Naive thymus-derived CD4-positive, alpha-beta T cell (primary cell): ENCODE results near the gene ICA1. TPM values are rescaled to one million over a fixed set of nuclear protein-coding genes. Genes with fewer than 3 reads are reported as not detected.

Source experiments
- ATAC-seq: fragments of 150-1000 bp; cut with Tn5 transposase; 2 replicates; pipeline ENCODE4 v1.10.0; 2021; ENCODE audit warnings: mild to moderate bottlenecking, moderate library complexity
- CTCF ChIA-PET: fragments of 350-600 bp; sonication (Branson Sonifier 250); formaldehyde crosslinking; loops from one replicate; lab custom pipeline; 2021; ENCODE audit warnings: antibody characterized with exemption; lab: Charles Lee
- POLR2A ChIA-PET: fragments of 350-600 bp; sonication (Branson Sonifier 250); formaldehyde crosslinking; loops from one replicate; lab custom pipeline; 2021; ENCODE audit warnings: antibody characterized with exemption, inconsistent platforms; lab: Charles Lee
- DNase-seq, 9 donors: peaks; one replicate each; pipeline versions ENCODE4 v3.0.0 to v3.0.0-alpha.2; 2020 to 2022; ENCODE audit warnings: mixed read lengths in 1 of 9
- H3K27ac ChIP-seq: one replicate; pipeline ENCODE4 v1.7.0; 2013; ENCODE audit warnings: mild to moderate bottlenecking, low read depth, low read length, moderate library complexity
- H3K27me3 ChIP-seq, 2 donors: one replicate each; pipeline ENCODE4 v1.7.0; 2013; ENCODE audit warnings: low read length in 2 of 2, mild to moderate bottlenecking in 2 of 2, moderate library complexity in 2 of 2; ENCODE audit not compliant: control insufficient read depth in 2 of 2, insufficient read depth in 2 of 2
- H3K36me3 ChIP-seq, 3 experiments: 1 replicate in 2 of 3; 2 replicates in 1 of 3; pipeline ENCODE4 v1.7.0; 2013; ENCODE audit warnings: low read length in 3 of 3, mild to moderate bottlenecking in 3 of 3, moderate library complexity in 1 of 3; ENCODE audit not compliant: insufficient read depth in 3 of 3, control insufficient read depth in 2 of 3
- H3K4me1 ChIP-seq, 2 donors: one replicate each; pipeline ENCODE4 v1.7.0; 2013; ENCODE audit warnings: low read length in 2 of 2, mild to moderate bottlenecking in 2 of 2, moderate library complexity in 1 of 2; ENCODE audit not compliant: control insufficient read depth in 2 of 2, insufficient read depth in 2 of 2
- H3K4me3 ChIP-seq: 2 replicates; pipeline ENCODE4 v1.7.0; 2013; ENCODE audit warnings: mild to moderate bottlenecking, low read length
- H3K9me3 ChIP-seq, 3 experiments: 1 replicate in 2 of 3; 2 replicates in 1 of 3; pipeline ENCODE4 v1.7.0; 2013; ENCODE audit warnings: low read length in 3 of 3; ENCODE audit not compliant: control insufficient read depth in 2 of 3
- H3K27ac Mint-ChIP-seq, 9 donors: one replicate each; pipeline ENCODE4 v1.8.0; 2020 to 2022; ENCODE audit warnings: mixed read lengths in 9 of 9, mild to moderate bottlenecking in 8 of 9, moderate library complexity in 5 of 9, inconsistent platforms in 2 of 9
- H3K27me3 Mint-ChIP-seq, 5 donors: one replicate each; pipeline ENCODE4 v1.8.0; 2021 to 2022; ENCODE audit warnings: mixed read lengths in 5 of 5, mild to moderate bottlenecking in 1 of 5
- H3K36me3 Mint-ChIP-seq, 5 donors: one replicate each; pipeline ENCODE4 v1.8.0; 2020 to 2022; ENCODE audit warnings: mixed read lengths in 5 of 5, mild to moderate bottlenecking in 3 of 5, inconsistent platforms in 1 of 5
- H3K4me1 Mint-ChIP-seq, 7 donors: one replicate each; pipeline ENCODE4 v1.8.0; 2020 to 2022; ENCODE audit warnings: mixed read lengths in 7 of 7, mild to moderate bottlenecking in 3 of 7, inconsistent platforms in 1 of 7
- H3K4me3 Mint-ChIP-seq, 10 donors: one replicate each; pipeline ENCODE4 v1.8.0; 2020 to 2022; ENCODE audit warnings: mild to moderate bottlenecking in 10 of 10, mixed read lengths in 10 of 10, moderate library complexity in 6 of 10, inconsistent platforms in 2 of 10
- H3K9me3 Mint-ChIP-seq, 11 donors: one replicate each; pipeline ENCODE4 v1.8.0; 2020 to 2022; ENCODE audit warnings: mixed read lengths in 11 of 11, mild to moderate bottlenecking in 4 of 11, inconsistent platforms in 1 of 11, moderate library complexity in 1 of 11
- intact Hi-C, 2 donors: fragments of 100-400 bp; cut with micrococcal nuclease; formaldehyde crosslinking; loops; one replicate each; pipeline ENCODE4 v1.15.1; 2023
- polyA plus RNA-seq, 2 donors: library from polyadenylated mRNA; unstranded; fragments of 300-500 nt; fragmentation: Illumina TruSeq; gene quantifications; one replicate each; pipeline ENCODE4 v1.2.3, GENCODE V29; 2021
- total RNA-seq, 6 experiments: library from RNA in 5 of 6; stranded (reverse) in 5 of 6; gene quantifications; 1 replicate in 5 of 6; 2 replicates in 1 of 6; pipeline ENCODE4 v1.2.3 and lab custom pipeline; 2021 to 2026

ICA1 gene
- total and polyA plus RNA-seq, 7 experiments from 2014 or later: 0.46 to 5.8 (median 2.1) TPM; not detected in 1

DNA sequence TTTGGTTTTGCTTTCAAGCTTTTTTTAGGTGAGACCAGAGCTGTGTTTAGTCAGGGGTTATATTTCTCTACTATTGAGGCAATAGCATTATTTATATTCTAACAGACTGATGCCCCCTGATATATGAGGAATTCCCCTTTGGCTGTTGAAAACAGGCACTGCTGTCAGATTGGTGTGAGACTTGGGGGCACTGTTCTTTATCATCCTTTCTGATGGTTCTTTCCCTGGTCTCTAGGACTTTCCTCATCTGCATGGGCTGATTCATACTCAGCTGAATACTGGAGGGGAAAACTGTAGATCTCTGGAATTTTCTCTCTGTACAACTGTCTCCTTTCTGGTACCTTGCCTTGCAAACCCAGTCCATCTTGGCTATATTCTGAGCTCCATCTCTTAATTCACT is 10.0 kb upstream of the ICA1 start:
- H3K4me3 ChIP-seq: no peak overlapping the region
- ChIA-PET CTCF (no interaction called here), POLR2A (interaction anchor here (1.1 kb wide), 1 partner anchor 11 kb away, joined by 4 read pairs; no protein-coding TSS in a partner anchor)
- no peak overlapping the region for H3K27ac ChIP-seq
- peaks cover 13 to 33% (median 22%) of the 10 kb centered on the region in 5 donors for H3K27me3 Mint-ChIP-seq
- no peaks in the 10 kb centered on the region for H3K36me3 ChIP-seq
- ATAC-seq (no peak), DNase-seq (no peak)
- H3K36me3 Mint-ChIP-seq: no peaks in the 10 kb centered on the region
- peaks cover 0 to 2% (median 0%) of the 10 kb centered on the region in 11 donors for H3K9me3 Mint-ChIP-seq
- no peaks in the 10 kb centered on the region for H3K27me3 ChIP-seq
- no peaks in the 10 kb centered on the region for H3K4me1 ChIP-seq
- H3K9me3 ChIP-seq: no peaks in the 10 kb centered on the region
- peaks cover 0 to 5% (median 0%) of the 10 kb centered on the region in 7 donors for H3K4me1 Mint-ChIP-seq
- no peak overlapping the region for H3K4me3 Mint-ChIP-seq
- intact Hi-C loops: no loop called here
- H3K27ac Mint-ChIP-seq: no peak overlapping the region

DNA sequence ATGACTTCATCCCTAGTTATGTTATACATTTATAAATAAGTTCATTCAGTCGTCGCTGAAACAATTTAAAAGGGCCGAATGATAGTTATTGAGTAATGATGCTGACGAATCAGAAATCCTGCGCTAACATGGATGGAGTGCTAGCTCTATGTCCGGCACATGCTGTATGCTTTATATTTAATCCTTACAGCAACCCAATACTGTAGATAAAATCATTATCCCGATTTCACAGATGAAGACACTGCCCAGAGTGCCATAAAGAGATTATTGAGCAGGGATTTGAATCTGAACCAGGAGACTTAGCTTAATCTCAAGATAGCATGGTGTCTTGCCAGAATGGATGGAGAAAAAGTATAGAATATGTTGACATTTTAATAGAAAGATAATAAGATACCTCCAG is 1.1 kb upstream of the ICA1 start:
- ChIA-PET POLR2A (no interaction called here), CTCF (no interaction called here)
- DNase-seq (no peak), ATAC-seq (no peak)
- Mint-ChIP-seq H3K27me3 (peaks cover 52 to 75% (median 59%) of the 10 kb centered on the region in 5 donors), H3K4me3 (peak overlapping the region in 7 of 10 donors; percentile 42 to 76 (median 50)), H3K36me3 (no peaks in the 10 kb centered on the region), H3K9me3 (peaks cover 0 to 5% (median 0%) of the 10 kb centered on the region in 11 donors), H3K4me1 (peaks cover 4 to 17% (median 10%) of the 10 kb centered on the region in 7 donors), H3K27ac (no peak overlapping the region)
- Histone ChIP-seq H3K4me3 (no peak overlapping the region), H3K9me3 (no peaks in the 10 kb centered on the region), H3K27ac (no peak overlapping the region), H3K36me3 (no peaks in the 10 kb centered on the region), H3K4me1 (peaks cover 0 to 5% of the 10 kb centered on the region in 2 donors), H3K27me3 (peaks cover 0 to 4% of the 10 kb centered on the region in 2 donors)
- intact Hi-C loops: no loop called here

DNA sequence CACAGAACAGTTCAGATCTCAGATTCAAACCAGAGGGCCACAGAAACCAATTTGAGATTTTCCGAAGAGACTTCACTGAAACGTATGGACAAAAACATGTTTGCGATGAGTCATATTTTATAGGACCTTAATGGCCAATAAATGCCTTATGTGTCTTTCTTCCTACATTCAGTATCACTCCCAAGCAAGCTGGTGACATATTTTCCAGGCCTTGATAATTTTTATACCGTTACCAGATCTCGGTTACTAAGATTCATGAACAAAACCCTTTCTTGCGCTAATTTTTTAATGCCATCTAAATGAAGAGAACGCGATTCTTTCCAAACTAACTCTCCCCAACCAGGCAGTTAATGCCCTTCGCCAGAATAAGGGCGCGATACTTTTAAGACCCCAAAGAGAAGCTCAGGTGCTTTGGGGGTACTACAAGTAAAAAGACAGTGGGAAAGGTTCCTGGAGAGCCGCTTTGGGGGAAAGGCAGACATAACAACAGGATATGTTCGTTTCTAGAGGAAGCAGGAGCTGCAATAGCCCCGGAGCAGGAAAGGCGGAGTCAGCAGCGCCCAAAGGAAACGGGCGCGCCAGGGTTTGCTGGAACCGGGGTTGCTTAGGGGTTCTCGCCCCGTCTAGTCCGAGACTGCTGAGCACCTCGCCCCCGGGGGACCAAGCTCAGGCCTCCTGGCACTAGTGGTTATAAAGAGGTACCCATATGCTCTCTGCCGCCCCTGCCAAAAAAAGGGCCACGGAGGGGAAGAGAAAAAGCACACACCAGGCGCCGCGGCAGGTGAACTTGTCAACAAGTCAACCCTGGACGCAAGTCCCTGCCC is 884 bp downstream of the ICA1 start:
- peaks cover 0 to 5% (median 0%) of the 10 kb centered on the region in 11 donors for H3K9me3 Mint-ChIP-seq
- POLR2A ChIA-PET: interaction anchor here (0.8 kb wide), 1 partner anchor 11 kb away, joined by 4 read pairs; no protein-coding TSS in a partner anchor
- Histone ChIP-seq H3K36me3 (no peaks in the 10 kb centered on the region), H3K9me3 (peaks cover 0 to 3% (median 0%) of the 10 kb centered on the region in 3 experiments), H3K4me1 (peaks cover 0 to 5% of the 10 kb centered on the region in 2 donors), H3K27ac (no peak overlapping the region), H3K4me3 (no peak overlapping the region), H3K27me3 (peaks cover 0 to 4% of the 10 kb centered on the region in 2 donors)
- H3K4me1 Mint-ChIP-seq: peaks cover 4 to 17% (median 10%) of the 10 kb centered on the region in 7 donors
- H3K4me3 Mint-ChIP-seq: peak overlapping the region; percentile 45 to 82 (median 72)
- intact Hi-C loops: no loop called here
- H3K36me3 Mint-ChIP-seq: no peaks in the 10 kb centered on the region
- ATAC-seq (no peak), DNase-seq (peak in 1 of 9 donors; percentile 25)
- peaks cover 49 to 67% (median 52%) of the 10 kb centered on the region in 5 donors for H3K27me3 Mint-ChIP-seq
- CTCF ChIA-PET: no interaction called here
- no peak overlapping the region for H3K27ac Mint-ChIP-seq

DNA sequence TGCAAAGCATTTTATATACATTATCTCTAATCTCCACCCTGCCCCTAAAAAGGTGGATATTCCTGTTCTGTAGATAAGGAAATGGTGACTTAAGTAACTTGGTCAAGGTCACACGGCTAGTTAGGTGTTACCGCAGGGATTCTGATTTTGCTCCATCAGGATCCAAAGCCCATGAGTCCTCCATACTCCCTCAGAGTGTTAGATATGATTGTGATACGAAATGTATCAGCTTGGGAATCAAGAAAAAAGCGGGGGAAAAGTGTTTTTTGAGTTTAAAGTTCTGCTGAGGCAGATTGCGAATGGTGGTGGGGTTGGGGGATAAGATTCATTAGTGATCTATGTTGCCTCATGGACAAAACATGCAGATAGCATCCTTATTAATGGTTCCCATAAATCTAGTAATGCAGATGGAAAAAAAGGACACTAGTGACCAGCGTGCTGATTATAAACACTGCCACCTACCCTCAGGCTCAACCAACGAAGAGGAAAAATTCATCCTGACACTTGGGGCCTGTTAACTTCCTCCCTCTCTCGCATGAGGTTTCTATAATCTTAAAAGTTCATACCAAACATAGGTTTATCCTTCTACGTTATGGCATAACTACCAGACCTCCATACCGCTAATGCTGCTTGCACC is 2.3 kb downstream of the ICA1 start:
- peaks cover 0 to 1% (median 0%) of the 10 kb centered on the region in 11 donors for H3K9me3 Mint-ChIP-seq
- Histone ChIP-seq H3K36me3 (no peaks in the 10 kb centered on the region), H3K27me3 (peaks cover 0 to 4% of the 10 kb centered on the region in 2 donors), H3K9me3 (peaks cover 0 to 3% (median 0%) of the 10 kb centered on the region in 3 experiments), H3K27ac (no peak overlapping the region), H3K4me1 (peaks cover 0 to 5% of the 10 kb centered on the region in 2 donors), H3K4me3 (no peak overlapping the region)
- no peak overlapping the region for H3K27ac Mint-ChIP-seq
- ATAC-seq (no peak), DNase-seq (no peak)
- POLR2A ChIA-PET: no interaction called here
- H3K4me3 Mint-ChIP-seq: no peak overlapping the region
- no peaks in the 10 kb centered on the region for H3K36me3 Mint-ChIP-seq
- CTCF ChIA-PET: no interaction called here
- peaks cover 38 to 53% (median 40%) of the 10 kb centered on the region in 5 donors for H3K27me3 Mint-ChIP-seq
- intact Hi-C loops: no loop called here
- peaks cover 4 to 17% (median 10%) of the 10 kb centered on the region in 7 donors for H3K4me1 Mint-ChIP-seq

DNA sequence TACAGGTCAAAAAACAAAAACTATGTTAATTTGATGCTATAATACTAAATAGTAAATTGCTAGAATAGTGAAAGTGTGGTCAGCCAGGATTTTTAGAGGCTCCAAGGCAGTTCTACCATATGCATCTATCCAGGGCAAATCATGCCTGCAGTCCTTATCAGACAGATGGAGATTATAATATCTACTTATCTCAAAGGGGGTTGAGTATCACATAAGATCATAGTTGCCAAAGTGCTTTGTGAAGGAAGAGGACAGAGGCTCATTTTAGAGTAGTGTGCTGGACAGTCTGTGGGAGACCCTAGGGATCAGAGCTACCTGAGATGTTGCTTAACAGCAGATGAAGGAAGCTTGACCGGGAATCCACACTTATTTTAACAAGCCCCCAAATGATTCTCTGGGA is 3.2 kb downstream of the ICA1 start:
- POLR2A ChIA-PET: no interaction called here
- H3K4me1 ChIP-seq: peaks cover 0 to 5% of the 10 kb centered on the region in 2 donors
- intact Hi-C loops: no loop called here

DNA sequence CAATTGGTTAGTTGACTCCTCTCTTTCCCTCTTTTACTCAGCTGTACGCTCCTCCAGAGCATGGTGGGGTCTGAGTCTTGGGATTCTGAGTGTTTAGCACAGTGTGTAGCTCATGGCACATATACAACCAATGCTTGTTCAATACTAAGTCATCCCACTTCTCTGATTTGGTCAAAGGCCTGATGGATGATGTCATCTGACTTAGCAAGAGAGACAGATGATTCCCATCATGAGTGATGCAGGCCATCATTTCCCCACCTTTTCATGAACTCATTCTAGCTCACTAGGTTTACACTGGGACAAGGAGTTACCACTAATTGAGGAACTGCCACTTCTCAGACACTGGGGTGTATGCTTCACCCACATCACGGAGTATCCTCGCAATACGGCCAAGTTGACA is 3.8 kb downstream of the ICA1 start:
- CTCF ChIA-PET: interaction anchor here (0.6 kb wide), 1 partner anchor 664 kb away, joined by 3 read pairs; no protein-coding TSS in a partner anchor
- no peaks in the 10 kb centered on the region for H3K36me3 Mint-ChIP-seq
- no peak overlapping the region for H3K4me3 ChIP-seq
- peaks cover 30 to 40% (median 38%) of the 10 kb centered on the region in 5 donors for H3K27me3 Mint-ChIP-seq
- H3K4me3 Mint-ChIP-seq: no peak overlapping the region
- no peaks in the 10 kb centered on the region for H3K36me3 ChIP-seq
- H3K9me3 ChIP-seq: peaks cover 0 to 3% (median 0%) of the 10 kb centered on the region in 3 experiments
- H3K27me3 ChIP-seq: peaks cover 0 to 4% of the 10 kb centered on the region in 2 donors
- peaks cover 0 to 5% (median 0%) of the 10 kb centered on the region in 11 donors for H3K9me3 Mint-ChIP-seq
- ATAC-seq: no peak
- POLR2A ChIA-PET: no interaction called here
- peaks cover 4 to 15% (median 10%) of the 10 kb centered on the region in 7 donors for H3K4me1 Mint-ChIP-seq
- intact Hi-C loops: no loop called here
- no peak for DNase-seq
- H3K27ac Mint-ChIP-seq: no peak overlapping the region
- H3K4me1 ChIP-seq: peaks cover 0 to 5% of the 10 kb centered on the region in 2 donors
- no peak overlapping the region for H3K27ac ChIP-seq

More for the DNA sequence above, 3.2 kb downstream of the ICA1 start:
- H3K27me3 Mint-ChIP-seq: peaks cover 35 to 44% (median 41%) of the 10 kb centered on the region in 5 donors
- Histone ChIP-seq H3K4me3 (no peak overlapping the region), H3K36me3 (no peaks in the 10 kb centered on the region), H3K27me3 (peaks cover 0 to 4% of the 10 kb centered on the region in 2 donors), H3K9me3 (peaks cover 0 to 3% (median 0%) of the 10 kb centered on the region in 3 experiments), H3K27ac (no peak overlapping the region)
- CTCF ChIA-PET: no interaction called here
- H3K27ac Mint-ChIP-seq: no peak overlapping the region
- ATAC-seq (no peak), DNase-seq (no peak)
- H3K4me3 Mint-ChIP-seq: no peak overlapping the region
- H3K9me3 Mint-ChIP-seq: peaks cover 0 to 5% (median 0%) of the 10 kb centered on the region in 11 donors
- H3K36me3 Mint-ChIP-seq: no peaks in the 10 kb centered on the region
- peaks cover 4 to 17% (median 10%) of the 10 kb centered on the region in 7 donors for H3K4me1 Mint-ChIP-seq
